SW 1271 (cell line): ENCODE results near the gene MTHFD1L.

Experiments used
- DNase-seq, 2 experiments: peaks; one replicate each; lab custom pipeline; 2025; lab: John Stamatoyannopoulos, UW

Gene MTHFD1L

GRCh38 chr6:150866147-150866990 is 867 bp downstream of the MTHFD1L start:
- DNase-seq, result peak; percentile 53 to 71

- DNase-seq, result no peak
These were observed 1.5 kb downstream of the MTHFD1L start for GRCh38 chr6:150866991-150867501.

GRCh38 chr6:150868759-150869158 is 3.3 kb downstream of the MTHFD1L start:
- no peak for DNase-seq

- no peak for DNase-seq
These were observed 8.7 kb downstream of the MTHFD1L start for GRCh38 chr6:150874179-150874578.

- DNase-seq, result no peak
These were observed 10.3 kb downstream of the MTHFD1L start for GRCh38 chr6:150875841-150876240.

GRCh38 chr6:150876598-150876997 is 11.1 kb downstream of the MTHFD1L start:
- DNase-seq, result no peak

- no peak for DNase-seq
These were observed 12.4 kb downstream of the MTHFD1L start for GRCh38 chr6:150877928-150878327.

GRCh38 chr6:150878347-150879213 is 13.1 kb downstream of the MTHFD1L start:
- no peak for DNase-seq

GRCh38 chr6:150880336-150880735 is 14.8 kb downstream of the MTHFD1L start:
- no peak for DNase-seq

GRCh38 chr6:150881911-150882481 is 16.5 kb downstream of the MTHFD1L start:
- peak; percentile 74 to 75 for DNase-seq

GRCh38 chr6:150883521-150883920 is 18.0 kb downstream of the MTHFD1L start:
- no peak for DNase-seq

GRCh38 chr6:150886155-150886554 is 20.7 kb downstream of the MTHFD1L start:
- no peak for DNase-seq

GRCh38 chr6:150887978-150888563 is 22.6 kb downstream of the MTHFD1L start:
- DNase-seq, result no peak

- no peak for DNase-seq
These were observed 24.8 kb downstream of the MTHFD1L start for GRCh38 chr6:150890346-150890745.

- peak in 1 of 2 experiments; percentile 55 for DNase-seq
These were observed 26.5 kb downstream of the MTHFD1L start for GRCh38 chr6:150891888-150892485.

GRCh38 chr6:150894191-150894744 is 28.8 kb downstream of the MTHFD1L start:
- no peak for DNase-seq

- DNase-seq, result no peak
These were observed 29.5 kb downstream of the MTHFD1L start for GRCh38 chr6:150894935-150895552.

GRCh38 chr6:150895928-150896632 is 30.6 kb downstream of the MTHFD1L start:
- DNase-seq, result no peak

GRCh38 chr6:150897400-150897943 is 32.0 kb downstream of the MTHFD1L start:
- no peak for DNase-seq
